A673 (cell line): ENCODE data around the gene PCSK7.

ENCODE experiments used
- CTCF ChIP-seq: fragments of 300-800, 200-600 bp; sonication (generic); conservative IDR thresholded peaks from 2 replicates; pipeline ENCODE4 v1.5.1; 2017; ENCODE audit warnings: low read depth, mild to moderate bottlenecking, antibody characterized with exemption, low read length, moderate library complexity, mixed read lengths
- EZH2 ChIP-seq: fragments of 200-600 bp; sonication (generic); IDR thresholded peaks from 2 replicates; pipeline ENCODE4 v1.6.1; 2017; ENCODE audit warnings: borderline replicate concordance, low read depth, mild to moderate bottlenecking, mixed read lengths, antibody characterized with exemption, low read length; ENCODE audit not compliant: poor library complexity, severe bottlenecking

GRCh38 chr11:117199053-117199915 lies 32.6 kb downstream of the PCSK7 start, which contains the start of gene TAGLN:
- TF ChIP-seq CTCF, result no peak
- TF ChIP-seq EZH2, result no peak
